Measurements from ENCODE around the gene INO80B. TPM values are rescaled to one million over a fixed set of nuclear protein-coding genes. Genes with fewer than 3 reads are reported as not detected.
"Not testable (repeated sequence)": the region's sequence is repeated elsewhere in the genome, so short reads cannot be mapped to it uniquely, and the experiment has no call there.

The INO80B gene
- total RNA-seq, 1 donor from 2014 or later: 40.5 TPM

GRCh38 chr2:74474899-74475298 lies 20.0 kb downstream of the INO80B start:
- no peak overlapping the region for H3K4me3 Mint-ChIP-seq
- H3K27me3 Mint-ChIP-seq: no peaks in the 10 kb centered on the region
- H3K4me1 Mint-ChIP-seq (ENCODE audit: unreplicated experiment): peaks cover 11% of the 10 kb centered on the region
- DNase-seq (ENCODE audit: extremely low spot score, unreplicated experiment): no peak
- peak overlapping the region; percentile 41 for H3K27ac Mint-ChIP-seq
- H3K9me3 Mint-ChIP-seq: no peaks in the 10 kb centered on the region
- H3K36me3 Mint-ChIP-seq: peaks cover 19% of the 10 kb centered on the region
- peak; percentile 50 for TF ChIP-seq CTCF (conservative IDR thresholded peaks at IDR 0.05)

GRCh38 chr2:74481431-74481830 lies 26.5 kb downstream of the INO80B start:
- Mint-ChIP-seq H3K27me3 (no peaks in the 10 kb centered on the region), H3K9me3 (no peaks in the 10 kb centered on the region), H3K36me3 (peaks cover 12% of the 10 kb centered on the region), H3K4me1 (ENCODE audit: unreplicated experiment) (peaks cover 21% of the 10 kb centered on the region), H3K27ac (no peak overlapping the region), H3K4me3 (peak overlapping the region; percentile 100)
- DNase-seq (ENCODE audit: extremely low spot score, unreplicated experiment): no peak
- no peak for TF ChIP-seq CTCF (conservative IDR thresholded peaks at IDR 0.05)

- H3K36me3 Mint-ChIP-seq: peaks cover 12% of the 10 kb centered on the region
- no peaks in the 10 kb centered on the region for H3K27me3 Mint-ChIP-seq
- H3K27ac Mint-ChIP-seq: peak overlapping the region; percentile 98
- peak overlapping the region; percentile 100 for H3K4me3 Mint-ChIP-seq
- no peak for DNase-seq (ENCODE audit: extremely low spot score, unreplicated experiment)
- no peak for TF ChIP-seq CTCF (conservative IDR thresholded peaks at IDR 0.05)
- H3K9me3 Mint-ChIP-seq: no peaks in the 10 kb centered on the region
- H3K4me1 Mint-ChIP-seq (ENCODE audit: unreplicated experiment): peaks cover 21% of the 10 kb centered on the region
Observed at GRCh38 chr2:74481961-74482800, 27.3 kb downstream of the INO80B start.

- H3K36me3 Mint-ChIP-seq: peaks cover 12% of the 10 kb centered on the region
- peak; percentile 92 for DNase-seq (ENCODE audit: extremely low spot score, unreplicated experiment)
- TF ChIP-seq CTCF (conservative IDR thresholded peaks at IDR 0.05): peak; percentile 95
- peaks cover 21% of the 10 kb centered on the region for H3K4me1 Mint-ChIP-seq (ENCODE audit: unreplicated experiment)
- no peaks in the 10 kb centered on the region for H3K27me3 Mint-ChIP-seq
- peak within 1 kb of the TSS; percentile 100 for H3K4me3 Mint-ChIP-seq
- peak within 1 kb of the TSS; percentile 98 for H3K27ac Mint-ChIP-seq
- no peaks in the 10 kb centered on the region for H3K9me3 Mint-ChIP-seq
Observed at GRCh38 chr2:74482801-74483674, 28.2 kb downstream of the INO80B start, which contains the start of the genes CCDC142 and TTC31. Gene CCDC142 (minus strand): TSS chr2:74482998. CDS start chr2:74482837, 161 bp downstream. Gene TTC31 (plus strand): TSS chr2:74483081. CDS start chr2:74483096, 15 bp downstream.

GRCh38 chr2:74483675-74484164 lies 28.8 kb downstream of the INO80B start:
- not testable (repeated sequence) for DNase-seq (ENCODE audit: extremely low spot score, unreplicated experiment); H3K27me3 Mint-ChIP-seq; H3K9me3 Mint-ChIP-seq
- peaks cover 12% of the 10 kb centered on the region for H3K36me3 Mint-ChIP-seq
- H3K4me1 Mint-ChIP-seq (ENCODE audit: unreplicated experiment): peaks cover 21% of the 10 kb centered on the region
- H3K4me3 Mint-ChIP-seq: peak overlapping the region; percentile 100
- H3K27ac Mint-ChIP-seq: peak overlapping the region; percentile 98
